OCI-LY1 (cell line): ENCODE measurements around the gene COL4A4.

Experiments used
- CTCF ChIP-seq: fragments of 200-600 bp; sonication (generic), shearing (Covaris generic); IDR thresholded peaks from 2 replicates; pipeline ENCODE4 v1.5.1; 2017; ENCODE audit warnings: mild to moderate bottlenecking, antibody characterized with exemption, low read length, moderate library complexity, mixed read lengths
- EZH2 ChIP-seq: fragments of 200-600 bp; sonication (generic), shearing (Covaris generic); IDR thresholded peaks from 2 replicates; pipeline ENCODE4 v1.8.0; 2017; ENCODE audit warnings: borderline replicate concordance, mixed run types, mild to moderate bottlenecking, antibody characterized with exemption, low read length, moderate library complexity, mixed read lengths

GRCh38 chr2:227125506-227125905 lies 38.5 kb downstream of the COL4A4 start:
- no peak; the same call in 1 of the 2 replicates for TF ChIP-seq CTCF
- TF ChIP-seq EZH2: no peak
